Neural progenitor cell (in vitro differentiated cells): ENCODE data around the gene ORC3.

Source experiments
- CTCF ChIP-seq: fragments of 200-600 bp; sonication (generic); IDR thresholded peaks from 2 replicates; pipeline ENCODE4 v1.5.1; 2017; ENCODE audit warnings: antibody characterized with exemption, mild to moderate bottlenecking
- EZH2 ChIP-seq: fragments of 200-600 bp; sonication (generic); IDR thresholded peaks from 2 replicates; pipeline ENCODE4 v1.6.1; 2017; ENCODE audit warnings: antibody characterized with exemption, mild to moderate bottlenecking, moderate library complexity
- EZH2phosphoT487 ChIP-seq: fragments of 200-600 bp; sonication (generic); IDR thresholded peaks from 2 replicates; pipeline ENCODE4 v1.6.1; 2017; ENCODE audit warnings: antibody characterized with exemption

- TF ChIP-seq CTCF: no peak
- no peak for TF ChIP-seq EZH2phosphoT487
- no peak for TF ChIP-seq EZH2
These were observed 47.2 kb downstream of the ORC3 start for GRCh38 chr6:87637106-87637505.
